Smooth muscle cell (in vitro differentiated cells): ENCODE data around the gene CHRNA3. TPM values are rescaled to one million over a fixed set of nuclear protein-coding genes. Genes with fewer than 3 reads are reported as not detected.

Experiments
- DNase-seq: peaks from one replicate; lab custom pipeline; 2025; ENCODE audit not compliant: unreplicated experiment; lab: John Stamatoyannopoulos, UW
- H2AFZ ChIP-seq: fragments of 200-600 bp; sonication (generic); 2 replicates; pipeline ENCODE4 v1.6.0; 2016; ENCODE audit warnings: antibody characterized with exemption, low read depth, mild to moderate bottlenecking
- H3F3A ChIP-seq: fragments of 200-600 bp; sonication (generic); 2 replicates; pipeline ENCODE4 v1.6.0; 2017; ENCODE audit warnings: antibody characterized with exemption, low read depth
- H3K27ac ChIP-seq: fragments of 200-600 bp; sonication (generic); 2 replicates; pipeline ENCODE4 v1.5.1; 2016; ENCODE audit warnings: low read depth, mild to moderate bottlenecking
- H3K27me3 ChIP-seq: fragments of 200-600 bp; sonication (generic); 2 replicates; pipeline ENCODE4 v1.6.1; 2016; ENCODE audit warnings: low read depth, mild to moderate bottlenecking
- H3K36me3 ChIP-seq: fragments of 200-600 bp; sonication (generic); 2 replicates; pipeline ENCODE4 v1.5.1; 2016; ENCODE audit warnings: low read depth
- H3K4me1 ChIP-seq: fragments of 200-600 bp; sonication (generic); 2 replicates; pipeline ENCODE4 v1.5.1; 2016; ENCODE audit warnings: low read depth
- H3K4me2 ChIP-seq: fragments of 200-600 bp; sonication (generic); 2 replicates; pipeline ENCODE4 v1.6.0; 2016; ENCODE audit warnings: mild to moderate bottlenecking
- H3K4me3 ChIP-seq: fragments of 200-600 bp; sonication (generic); 2 replicates; pipeline ENCODE4 v1.5.1; 2016; ENCODE audit warnings: mild to moderate bottlenecking
- H3K79me2 ChIP-seq: fragments of 200-600 bp; sonication (generic); 2 replicates; pipeline ENCODE4 v1.6.0; 2016; ENCODE audit warnings: low read depth, mild to moderate bottlenecking
- H3K9ac ChIP-seq: fragments of 200-600 bp; sonication (generic); 2 replicates; pipeline ENCODE4 v1.6.0; 2016; ENCODE audit warnings: low read depth
- H3K9me3 ChIP-seq: fragments of 200-600 bp; sonication (generic); replicated peaks from 2 replicates; pipeline ENCODE4 v1.5.1; 2016; ENCODE audit warnings: low read depth
- H4K20me1 ChIP-seq: fragments of 200-600 bp; sonication (generic); 2 replicates; pipeline ENCODE4 v1.6.0; 2016; ENCODE audit warnings: low read depth
- WGBS: methylation state at CpG from one replicate; pipeline ENCODE4 v1.1.7; 2016; ENCODE audit warnings: low lambda C conversion rate; 5-methylcytosine and 5-hydroxymethylcytosine counted together
- polyA plus RNA-seq: library from polyadenylated mRNA; unstranded; fragments of >200 nt; fragmentation: Nextera tagmentation; extraction: Ambion mirVana; gene quantifications from 2 replicates; pipeline ENCODE4 v1.2.1, GENCODE V29; 2016
- total RNA-seq: library from RNA; depleted of rRNA; stranded (reverse); fragments of >200 nt; gene quantifications from 2 replicates; pipeline ENCODE4 v1.2.3, GENCODE V29; 2014
- TF ChIP-seq, protein P1 (sequence below): fragments of 200-600 bp; sonication (generic); IDR thresholded peaks from 2 replicates; pipeline ENCODE4 v1.5.1; 2017; ENCODE audit warnings: borderline replicate concordance, mild to moderate bottlenecking, antibody characterized with exemption; ENCODE audit not compliant: insufficient read depth, poor library complexity, severe bottlenecking

Gene CHRNA3
- total and polyA plus RNA-seq, 2 experiments from 2014 or later = 0.31 TPM; not detected in 1

- TF ChIP-seq, protein P1, sequence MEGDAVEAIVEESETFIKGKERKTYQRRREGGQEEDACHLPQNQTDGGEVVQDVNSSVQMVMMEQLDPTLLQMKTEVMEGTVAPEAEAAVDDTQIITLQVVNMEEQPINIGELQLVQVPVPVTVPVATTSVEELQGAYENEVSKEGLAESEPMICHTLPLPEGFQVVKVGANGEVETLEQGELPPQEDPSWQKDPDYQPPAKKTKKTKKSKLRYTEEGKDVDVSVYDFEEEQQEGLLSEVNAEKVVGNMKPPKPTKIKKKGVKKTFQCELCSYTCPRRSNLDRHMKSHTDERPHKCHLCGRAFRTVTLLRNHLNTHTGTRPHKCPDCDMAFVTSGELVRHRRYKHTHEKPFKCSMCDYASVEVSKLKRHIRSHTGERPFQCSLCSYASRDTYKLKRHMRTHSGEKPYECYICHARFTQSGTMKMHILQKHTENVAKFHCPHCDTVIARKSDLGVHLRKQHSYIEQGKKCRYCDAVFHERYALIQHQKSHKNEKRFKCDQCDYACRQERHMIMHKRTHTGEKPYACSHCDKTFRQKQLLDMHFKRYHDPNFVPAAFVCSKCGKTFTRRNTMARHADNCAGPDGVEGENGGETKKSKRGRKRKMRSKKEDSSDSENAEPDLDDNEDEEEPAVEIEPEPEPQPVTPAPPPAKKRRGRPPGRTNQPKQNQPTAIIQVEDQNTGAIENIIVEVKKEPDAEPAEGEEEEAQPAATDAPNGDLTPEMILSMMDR = no peak
- Histone ChIP-seq H3K9ac (no peak overlapping the region), H3K4me3 (no peak overlapping the region), H4K20me1 (no peaks in the 10 kb centered on the region), H3F3A (no peaks in the 10 kb centered on the region), H3K27ac (no peak overlapping the region), H3K4me1 (no peaks in the 10 kb centered on the region), H3K4me2 (no peak overlapping the region), H2AFZ (no peak overlapping the region), H3K36me3 (no peaks in the 10 kb centered on the region), H3K9me3 (no peaks in the 10 kb centered on the region), H3K27me3 (no peaks in the 10 kb centered on the region), H3K79me2 (no peaks in the 10 kb centered on the region)
- 72% methylated on average over 4 of the region's 4 CpGs for WGBS
- DNase-seq = no peak
These were observed 47.4 kb downstream of the CHRNA3 start for GRCh38 chr15:78573416-78573815.

DNA sequence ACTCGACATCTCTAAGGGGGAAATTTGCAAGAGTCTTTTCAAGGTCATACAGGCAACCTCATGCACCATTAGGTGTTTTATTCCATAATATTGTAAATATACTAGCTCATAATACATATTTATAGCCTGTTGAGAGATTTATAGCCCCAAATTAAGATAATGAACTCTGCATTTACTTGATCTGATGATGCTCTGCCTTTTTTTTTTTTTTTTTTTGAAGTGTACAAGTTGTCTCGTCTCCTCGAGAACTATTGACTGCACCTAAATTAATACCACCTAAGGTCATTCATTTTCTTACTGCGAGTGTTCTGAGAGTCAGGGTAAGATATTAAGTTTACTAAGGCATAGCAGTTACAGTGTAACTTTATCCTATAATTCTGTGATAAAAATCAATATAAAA lies 49.4 kb downstream of the CHRNA3 start:
- H3K9ac ChIP-seq = no peak overlapping the region
- 89% methylated on average over 4 of the region's 4 CpGs for WGBS
- H3K79me2 ChIP-seq = no peaks in the 10 kb centered on the region
- no peak overlapping the region for H3K4me3 ChIP-seq
- no peaks in the 10 kb centered on the region for H3F3A ChIP-seq
- no peak overlapping the region for H3K27ac ChIP-seq
- H3K27me3 ChIP-seq = peaks cover 3% of the 10 kb centered on the region
- TF ChIP-seq, protein P1 = no peak
- no peaks in the 10 kb centered on the region for H4K20me1 ChIP-seq
- DNase-seq = no peak
- H2AFZ ChIP-seq = no peak overlapping the region
- no peaks in the 10 kb centered on the region for H3K36me3 ChIP-seq
- H3K9me3 ChIP-seq = no peaks in the 10 kb centered on the region
- H3K4me1 ChIP-seq = no peaks in the 10 kb centered on the region
- no peak overlapping the region for H3K4me2 ChIP-seq

DNA sequence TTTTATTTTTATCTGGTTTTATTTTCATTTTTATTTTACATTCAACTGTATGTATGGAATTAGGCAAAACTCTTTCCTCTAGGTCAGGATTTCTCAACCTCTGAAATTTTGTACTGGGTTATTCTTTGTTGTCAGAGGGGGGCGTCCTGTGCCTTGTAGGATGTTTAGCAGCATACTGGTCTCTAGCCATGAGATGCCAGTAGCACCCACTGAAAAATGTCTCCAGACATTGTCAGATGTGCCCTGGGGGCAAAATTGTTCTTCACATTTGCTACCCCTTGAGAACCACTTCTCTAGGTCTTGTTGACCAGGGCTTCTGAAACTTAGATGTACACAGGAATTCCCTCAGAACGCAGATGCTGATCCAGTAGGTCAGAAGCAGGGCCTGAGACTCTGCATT lies 50.1 kb downstream of the CHRNA3 start:
- H3K27me3 ChIP-seq = peaks cover 4% of the 10 kb centered on the region
- H3K36me3 ChIP-seq = no peaks in the 10 kb centered on the region
- H2AFZ ChIP-seq = no peak overlapping the region
- no peak overlapping the region for H3K9ac ChIP-seq
- WGBS = 89% methylated on average over 2 of the region's 2 CpGs
- no peaks in the 10 kb centered on the region for H3F3A ChIP-seq
- no peak overlapping the region for H3K4me3 ChIP-seq
- DNase-seq = no peak
- TF ChIP-seq, protein P1 = no peak
- H3K27ac ChIP-seq = no peak overlapping the region
- H4K20me1 ChIP-seq = no peaks in the 10 kb centered on the region
- H3K4me1 ChIP-seq = no peaks in the 10 kb centered on the region
- no peaks in the 10 kb centered on the region for H3K9me3 ChIP-seq
- H3K79me2 ChIP-seq = no peaks in the 10 kb centered on the region
- H3K4me2 ChIP-seq = no peak overlapping the region

GRCh38 chr15:78567531-78567930 lies 53.3 kb downstream of the CHRNA3 start:
- peaks cover 10% of the 10 kb centered on the region for H3K27me3 ChIP-seq

More at GRCh38 chr15:78567531-78567930, 53.3 kb downstream of the CHRNA3 start:
- Histone ChIP-seq H3K4me2 (no peak overlapping the region), H3K4me3 (no peak overlapping the region), H3F3A (no peaks in the 10 kb centered on the region), H3K79me2 (no peaks in the 10 kb centered on the region), H3K36me3 (no peaks in the 10 kb centered on the region), H3K27ac (no peak overlapping the region), H3K9me3 (no peaks in the 10 kb centered on the region), H3K9ac (no peak overlapping the region), H2AFZ (no peak overlapping the region), H3K4me1 (no peaks in the 10 kb centered on the region), H4K20me1 (no peaks in the 10 kb centered on the region)
- no peak for DNase-seq
- 98% methylated on average over 4 of the region's 4 CpGs for WGBS
- TF ChIP-seq, protein P1 = no peak
